ENCODE measurements around the gene ZMIZ1.

- TF ChIP-seq CTCF (conservative IDR thresholded peaks at IDR 0.05), result no peak
- no peak for TF ChIP-seq ZFX (IDR thresholded peaks at IDR 0.05)
These were observed 49.2 kb upstream of the ZMIZ1 start for GRCh38 chr10:79019441-79020014.
